DMS114 treated with DMSO at 0.1 percent for 48 hours (cell line): ENCODE results near the gene FHL3.
A peak's percentile ranks its signal among the peaks of the same experiment; 100 is the strongest.
"Not testable (repeated sequence)": the region's sequence is repeated elsewhere in the genome, so short reads cannot be mapped to it uniquely, and the experiment has no call there.

ENCODE experiments used
- DNase-seq: peaks from one replicate; lab custom pipeline; 2025; ENCODE audit not compliant: unreplicated experiment; lab: John Stamatoyannopoulos, UW

Gene FHL3

DNA sequence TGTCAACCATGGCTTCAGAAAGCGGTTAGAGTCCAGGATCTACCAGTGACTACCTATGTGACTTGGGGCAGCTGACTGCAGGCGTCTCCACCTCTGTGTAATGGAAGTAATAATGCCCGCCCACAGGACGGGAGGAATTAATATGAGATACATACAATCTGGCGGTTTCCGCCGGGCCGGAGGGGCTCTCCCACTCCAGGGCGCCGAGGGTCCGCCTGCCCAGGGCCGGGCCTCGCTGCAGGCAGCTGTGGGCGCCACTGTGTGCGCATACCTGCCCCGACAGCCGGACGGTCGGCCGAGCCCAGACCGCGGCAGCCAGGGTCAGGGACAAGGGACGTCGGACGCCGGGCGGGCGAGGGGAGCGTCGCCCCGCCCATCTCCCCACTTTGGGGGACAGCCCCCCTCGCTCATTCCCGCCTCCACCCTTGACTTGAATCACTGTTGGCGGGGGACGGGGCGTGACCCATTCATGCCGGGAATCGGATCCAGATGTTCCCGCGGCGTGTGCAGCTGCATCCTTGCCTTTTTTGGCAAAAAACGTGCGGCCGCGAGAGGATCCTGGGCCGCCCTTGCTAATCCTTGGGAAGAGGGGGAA lies 9.5 kb downstream of the FHL3 start:
- no peak for DNase-seq

DNA sequence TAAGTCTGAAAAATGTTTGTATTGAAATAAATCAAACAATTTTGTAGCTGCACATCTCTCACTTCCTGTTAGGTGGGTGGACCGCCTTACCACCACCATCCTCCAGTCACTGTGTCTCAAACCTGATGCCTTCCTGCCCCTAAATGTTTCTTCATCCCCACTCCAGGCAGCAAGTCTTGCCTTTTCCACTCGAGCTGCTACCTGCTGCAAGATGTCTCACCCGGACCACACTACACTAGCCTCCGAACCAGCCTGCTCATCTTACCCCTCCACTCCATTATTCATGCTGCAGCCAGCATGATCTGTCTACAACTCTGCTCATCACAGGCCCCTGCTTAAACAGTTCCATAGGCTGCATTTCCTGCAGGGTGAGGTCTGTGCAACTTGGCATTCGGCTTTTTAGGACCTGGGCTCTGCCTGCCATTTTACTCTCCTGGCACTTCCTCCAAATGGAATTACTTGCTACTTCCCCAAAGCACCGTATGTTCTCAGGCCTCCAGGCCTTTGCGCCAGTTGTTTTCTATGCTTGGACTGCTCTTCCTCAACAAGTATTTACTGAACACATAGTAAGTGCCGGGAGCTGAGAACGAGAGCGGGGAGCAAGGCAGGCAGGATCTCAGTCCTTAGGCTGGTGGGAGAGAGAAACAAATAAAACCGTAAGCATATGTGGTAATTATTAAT lies 10.3 kb downstream of the FHL3 start:
- DNase-seq = no peak

DNA sequence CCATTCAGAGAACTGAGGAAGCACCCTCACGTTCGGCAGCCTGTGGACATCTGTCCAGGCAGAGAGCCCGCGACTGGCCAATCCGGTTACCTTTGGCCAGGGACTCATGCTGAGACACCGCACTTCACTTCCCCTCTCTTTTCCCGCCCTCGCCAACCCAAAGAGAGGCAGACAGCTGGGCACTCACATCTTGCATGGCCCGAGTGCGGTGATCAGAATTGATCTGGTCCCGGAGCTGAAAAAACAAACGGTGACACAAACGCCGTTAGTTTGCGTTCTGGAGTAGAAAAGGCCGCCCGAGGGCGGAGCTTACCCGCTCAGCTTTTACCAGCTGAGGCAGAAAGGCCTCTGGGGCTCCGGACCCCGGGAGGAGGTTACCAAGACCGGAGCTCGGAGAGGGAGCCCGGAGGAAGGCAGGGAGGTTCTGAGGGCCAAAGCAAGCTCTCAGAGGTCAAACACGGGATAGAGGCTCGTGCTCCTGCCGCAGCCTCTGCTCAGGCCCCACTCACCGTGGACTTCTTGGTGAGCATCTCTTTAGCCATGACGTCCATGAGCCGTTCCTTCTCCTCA lies 15.9 kb downstream of the FHL3 start:
- no peak for DNase-seq

DNA sequence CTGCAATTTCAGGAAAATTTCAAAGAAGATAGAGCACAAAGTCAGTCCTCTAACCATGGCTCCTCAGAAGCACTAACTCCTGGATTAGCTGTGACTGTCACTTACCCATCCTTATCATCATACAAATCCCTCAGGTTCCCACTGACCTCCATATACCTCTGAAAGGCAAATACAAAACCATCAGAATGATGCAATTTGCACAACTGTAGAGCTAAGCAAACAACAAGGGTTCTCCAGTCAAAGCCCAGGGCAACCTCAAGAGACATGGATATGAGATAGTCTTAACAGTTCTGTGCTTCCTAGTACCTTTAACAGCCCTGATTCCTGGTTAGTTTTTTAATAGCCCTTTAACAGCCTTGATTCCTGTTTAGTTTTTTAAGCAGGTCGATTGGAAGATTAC lies 17.6 kb downstream of the FHL3 start:
- no peak for DNase-seq

DNA sequence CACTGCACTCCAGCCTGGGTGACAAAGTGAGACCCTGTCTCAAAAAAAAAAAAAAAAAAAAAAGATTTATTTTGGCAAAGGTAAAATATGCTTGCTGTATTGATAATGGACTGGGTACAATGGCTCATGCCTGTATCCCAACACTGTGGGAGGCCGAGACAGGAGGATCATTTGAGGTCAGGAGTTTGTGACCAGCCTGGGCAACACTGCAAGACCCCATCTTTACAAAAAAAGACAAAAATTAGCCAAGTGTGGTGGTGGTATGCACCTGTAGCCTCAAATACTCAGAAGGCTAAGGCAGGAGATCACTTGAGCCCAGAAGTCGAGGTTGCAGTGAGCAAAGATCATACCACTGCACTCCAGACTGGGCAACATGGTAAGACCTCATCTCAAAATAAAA lies 21.8 kb downstream of the FHL3 start:
- DNase-seq = no peak

DNA sequence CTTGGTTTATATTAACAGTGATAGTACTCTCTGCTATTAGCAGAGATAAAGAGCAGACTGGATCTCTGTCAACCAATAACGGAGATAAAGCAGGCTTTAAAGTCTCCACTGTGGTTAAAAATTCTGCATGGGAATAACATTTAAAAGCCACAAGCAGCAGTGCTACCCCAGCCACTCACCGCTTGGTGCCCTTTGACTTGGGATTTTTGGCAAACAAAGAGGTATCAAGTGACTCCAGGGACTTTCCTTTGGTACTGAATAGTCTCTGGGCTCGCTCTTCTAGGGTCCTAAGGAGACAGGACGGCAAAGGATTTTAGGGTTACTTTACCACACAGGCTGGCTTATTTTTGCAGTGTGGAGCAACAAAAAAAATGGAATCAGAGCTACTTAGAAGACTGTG lies 26.8 kb downstream of the FHL3 start:
- no peak for DNase-seq

DNA sequence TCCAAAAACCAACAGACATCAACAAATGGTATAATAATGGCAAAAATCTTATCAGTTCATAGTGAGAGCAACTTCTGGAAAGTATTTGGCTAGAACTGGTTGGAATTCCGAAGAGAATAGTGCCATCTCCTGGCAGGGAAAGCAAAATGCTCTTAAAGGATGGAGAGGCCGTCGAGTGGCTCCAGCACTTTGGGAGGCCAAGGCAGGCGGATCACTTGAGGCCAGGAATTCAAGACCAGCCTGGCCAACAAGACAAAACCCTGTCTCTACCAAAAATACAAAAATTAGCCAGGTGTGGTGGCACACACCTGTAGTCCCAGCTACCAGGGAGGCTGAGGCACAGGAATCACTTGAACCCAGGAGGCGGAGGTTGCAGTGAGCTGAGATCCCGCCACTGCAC lies 30.2 kb downstream of the FHL3 start:
- peak; percentile 38 for DNase-seq

DNA sequence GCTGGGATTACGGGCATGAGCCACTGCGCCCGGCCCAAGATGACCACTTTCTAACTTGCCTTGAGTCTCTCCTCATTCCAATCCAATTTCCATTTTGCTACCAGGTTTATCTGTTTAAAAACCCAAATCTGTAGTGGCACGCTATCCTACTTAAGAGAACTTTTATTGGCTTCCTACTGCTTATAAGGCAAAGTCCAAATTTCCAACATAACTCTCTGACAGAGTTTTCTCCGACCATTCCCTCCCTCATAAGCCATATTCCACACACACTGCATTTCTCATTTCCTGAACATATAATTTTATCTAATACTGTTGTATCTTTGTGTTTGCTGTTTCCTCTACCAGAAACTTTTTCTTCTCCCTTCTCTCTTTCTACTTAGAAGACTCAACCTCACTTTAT lies 30.7 kb downstream of the FHL3 start:
- no peak for DNase-seq

DNA sequence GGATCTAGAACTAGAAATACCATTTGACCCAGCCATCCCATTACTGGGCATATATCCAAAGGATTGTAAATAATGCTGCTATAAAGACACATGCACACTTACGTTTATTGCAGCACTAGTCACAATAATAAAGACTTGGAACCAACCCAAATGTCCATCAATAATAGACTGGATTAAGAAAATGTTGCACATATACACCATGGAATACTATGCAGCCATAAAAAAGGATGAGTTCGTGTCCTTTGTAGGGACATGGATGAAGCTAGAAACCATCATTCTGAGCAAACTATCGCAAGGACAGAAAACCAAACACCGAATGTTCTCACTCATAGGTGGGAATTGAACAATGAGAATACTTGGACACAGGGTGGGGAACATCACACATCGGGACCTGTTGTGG lies 31.6 kb downstream of the FHL3 start:
- DNase-seq = not testable (repeated sequence)

DNA sequence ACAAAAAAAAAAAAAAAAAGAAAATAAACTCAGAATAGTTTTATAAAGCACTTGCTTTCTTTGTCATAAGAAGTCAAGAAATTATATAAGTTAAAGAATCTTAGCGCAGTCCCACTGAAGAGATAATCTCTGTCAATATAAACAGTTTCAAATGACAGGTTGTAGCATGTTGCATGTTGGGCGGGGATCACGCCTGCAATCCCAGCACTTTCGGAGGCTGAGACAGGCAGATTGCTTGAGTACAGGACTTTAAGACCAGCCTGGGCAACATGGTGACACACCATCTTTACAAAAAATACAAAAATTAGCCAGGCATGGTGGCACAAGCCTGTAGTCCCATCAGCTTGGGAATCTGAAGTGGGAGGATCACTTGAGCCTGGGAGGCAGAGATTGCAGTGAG lies 40.0 kb downstream of the FHL3 start:
- no peak for DNase-seq

DNA sequence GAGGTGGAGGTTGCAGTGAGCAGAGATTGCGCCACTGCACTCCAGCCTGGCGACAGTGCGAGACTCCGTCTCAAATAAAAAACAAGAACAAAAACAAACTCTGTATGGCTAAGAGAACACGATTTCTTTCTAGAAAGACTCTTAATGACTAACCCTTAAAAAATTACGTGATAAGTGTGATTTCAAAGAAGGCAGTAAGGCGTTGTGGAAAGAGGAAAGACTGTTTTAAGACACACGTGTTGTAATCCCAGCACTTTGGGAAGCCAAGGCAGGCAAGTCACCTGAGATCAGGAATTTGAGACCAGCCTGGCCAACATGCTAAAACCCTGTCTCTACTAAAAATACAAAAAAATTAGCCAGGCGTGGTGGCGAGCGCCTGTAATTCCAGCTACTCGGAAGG lies 41.2 kb downstream of the FHL3 start:
- DNase-seq = not testable (repeated sequence)

DNA sequence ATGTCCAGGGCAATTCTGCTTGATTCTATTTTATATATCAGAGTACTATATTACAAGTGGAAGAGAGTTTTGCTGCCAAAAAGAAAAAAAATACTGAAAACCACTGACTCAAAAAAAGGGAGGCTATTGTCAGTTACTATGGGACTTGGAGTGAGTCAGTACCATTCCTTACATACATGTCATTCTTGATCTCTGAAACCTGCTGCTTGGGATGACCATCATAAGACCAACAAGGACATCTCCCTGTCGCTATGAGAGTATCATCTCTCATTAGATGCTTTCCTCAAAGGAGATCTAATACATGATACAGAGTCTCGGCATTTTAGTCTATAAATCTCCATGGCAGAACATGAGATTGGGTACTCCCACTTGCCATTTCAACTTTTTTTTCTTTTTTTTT lies 46.6 kb downstream of the FHL3 start:
- DNase-seq = no peak

DNA sequence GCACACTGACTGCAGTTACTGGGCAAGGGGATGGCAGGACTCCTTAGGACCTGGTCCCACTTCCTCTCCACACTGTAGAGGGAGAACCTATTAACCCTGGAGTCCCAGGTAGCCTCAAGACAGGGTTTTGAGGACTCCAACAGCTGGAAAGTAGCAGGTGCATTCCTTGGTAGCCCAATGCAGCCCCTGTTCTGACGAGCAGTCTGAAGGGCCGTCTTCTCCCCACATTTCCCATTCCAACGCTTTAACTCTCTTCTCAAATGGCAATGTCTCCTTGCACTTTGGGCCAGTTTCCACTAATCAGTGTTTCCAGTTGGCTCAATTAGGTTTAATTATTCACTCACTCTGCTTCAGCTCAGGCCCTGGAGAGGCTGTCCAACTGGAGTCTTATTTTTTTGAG lies 49.6 kb downstream of the FHL3 start:
- no peak for DNase-seq

DNA sequence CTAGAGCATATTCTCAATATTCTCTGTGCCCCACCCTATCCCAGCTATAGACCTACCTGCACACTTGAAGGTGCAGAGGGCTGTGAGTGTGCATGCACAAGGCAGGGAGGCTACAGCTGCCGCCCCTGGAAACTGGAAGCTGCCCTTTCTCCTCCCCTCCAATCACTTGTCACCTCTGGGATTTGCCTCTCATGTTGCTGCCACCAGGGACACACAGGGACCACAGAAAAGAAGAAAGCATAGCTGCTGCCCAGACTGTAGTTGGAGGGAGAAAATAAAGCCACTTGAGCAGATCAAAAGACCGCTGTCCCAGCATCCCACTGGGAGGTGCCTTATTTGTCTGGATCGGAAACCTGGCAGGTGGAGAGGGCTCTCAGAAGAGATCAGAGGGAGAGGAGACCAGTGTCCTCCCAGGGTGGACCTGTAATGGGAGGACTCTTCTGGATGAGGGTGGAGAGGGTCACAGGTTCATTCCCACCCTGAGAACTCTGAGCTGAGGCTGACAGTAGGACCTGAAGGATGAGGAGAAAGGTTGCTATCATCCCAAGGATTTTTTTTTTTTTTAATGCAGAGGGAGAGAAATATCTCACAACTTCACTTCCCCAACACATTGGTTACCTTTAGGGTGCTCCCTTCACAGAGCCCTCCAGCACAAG lies 50.9 kb downstream of the FHL3 start:
- DNase-seq = no peak

DNA sequence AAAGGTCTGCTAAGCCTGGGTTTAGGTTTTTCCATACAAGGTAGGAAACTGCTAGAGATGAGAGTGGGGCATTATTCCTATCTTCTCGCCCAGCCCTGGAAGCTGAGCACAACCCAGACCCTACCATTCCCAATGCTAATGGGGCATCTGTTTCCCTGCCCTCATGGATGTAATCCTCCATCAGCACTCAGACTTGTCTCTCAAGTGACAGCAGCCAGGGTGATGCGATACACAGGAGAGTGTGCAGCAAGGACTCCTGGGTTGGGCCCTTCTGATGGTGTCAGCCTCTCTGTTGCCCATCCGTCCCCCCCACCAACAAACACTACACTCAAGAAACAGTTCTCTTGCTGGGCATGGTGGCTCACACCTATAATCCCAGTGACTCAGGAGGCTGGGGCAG lies 52.6 kb downstream of the FHL3 start:
- DNase-seq = no peak

DNA sequence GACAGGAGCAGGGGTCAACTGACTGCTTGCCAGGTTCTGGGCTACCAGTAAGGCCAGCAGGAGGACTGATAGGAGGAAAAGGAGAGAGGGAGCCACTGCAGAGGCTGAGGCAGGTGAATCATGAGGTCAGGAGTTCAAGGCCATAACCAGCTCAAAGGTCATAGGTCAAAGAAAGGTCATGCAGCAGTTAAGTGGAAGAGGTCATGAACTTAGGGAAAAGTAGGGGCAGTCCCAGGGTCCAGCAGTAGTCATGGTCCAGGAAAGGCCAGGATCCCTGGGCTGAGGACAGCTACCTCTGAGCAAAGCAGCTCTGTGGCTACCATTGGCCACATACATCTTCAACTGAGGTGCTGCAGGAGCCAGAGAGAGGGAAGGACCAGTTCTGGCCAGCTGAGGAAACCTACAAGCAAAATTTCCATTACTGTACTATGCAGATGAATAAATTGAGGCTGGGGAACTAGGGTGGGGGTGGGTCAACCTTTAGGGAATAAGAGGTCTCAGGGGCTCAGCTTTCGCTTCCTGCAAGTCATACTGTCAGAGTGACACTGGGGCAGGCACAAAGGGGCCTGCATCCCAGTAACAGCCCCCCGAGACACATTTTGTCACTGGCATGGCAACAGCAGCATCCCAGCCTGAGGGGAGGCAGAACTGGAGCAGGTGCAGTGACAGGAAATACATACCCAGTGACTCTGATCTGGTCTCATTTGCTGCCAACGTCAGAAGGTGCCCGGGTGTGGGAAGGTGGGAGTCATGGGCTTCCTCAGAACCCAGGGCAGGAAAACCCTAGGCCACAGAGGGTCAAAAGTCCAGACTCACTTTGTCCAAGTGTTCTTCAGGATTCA lies 53.3 kb downstream of the FHL3 start:
- DNase-seq = no peak

DNA sequence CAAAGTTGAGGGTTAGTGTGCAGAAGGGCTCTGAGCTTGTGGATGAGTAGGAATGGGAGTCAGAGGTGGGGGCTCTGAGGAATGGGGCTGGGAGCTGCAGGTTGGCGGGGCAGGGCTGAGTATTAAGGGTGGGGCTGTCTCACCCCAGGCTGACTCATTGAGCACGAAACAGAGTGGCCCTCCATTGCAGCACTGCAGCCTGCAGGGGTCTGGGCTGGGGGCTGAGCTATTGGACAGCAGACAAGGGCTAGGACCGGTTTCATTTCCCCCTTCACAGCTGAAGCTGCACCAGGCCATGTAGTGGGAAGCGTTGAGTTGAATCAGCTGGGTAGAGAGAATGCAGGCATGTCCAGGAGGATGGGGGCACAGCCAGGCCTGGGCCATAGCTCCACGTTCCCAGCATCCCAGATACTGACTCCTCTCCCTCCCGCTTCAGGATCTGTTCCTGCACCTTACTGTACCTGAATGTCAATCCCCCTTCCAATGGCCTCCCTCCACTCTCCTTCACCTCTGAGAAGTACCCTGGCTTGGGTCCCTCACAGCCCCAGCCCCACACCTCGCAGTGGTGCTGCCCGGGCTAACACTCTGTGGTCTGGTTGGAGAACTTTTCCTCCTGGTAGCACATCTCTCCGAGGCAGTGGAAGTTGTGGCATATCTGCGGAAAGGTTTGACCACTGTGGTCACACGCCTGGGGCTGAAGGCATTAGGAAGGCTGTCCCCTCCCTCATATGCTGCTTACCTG lies 54.1 kb downstream of the FHL3 start:
- no peak for DNase-seq

DNA sequence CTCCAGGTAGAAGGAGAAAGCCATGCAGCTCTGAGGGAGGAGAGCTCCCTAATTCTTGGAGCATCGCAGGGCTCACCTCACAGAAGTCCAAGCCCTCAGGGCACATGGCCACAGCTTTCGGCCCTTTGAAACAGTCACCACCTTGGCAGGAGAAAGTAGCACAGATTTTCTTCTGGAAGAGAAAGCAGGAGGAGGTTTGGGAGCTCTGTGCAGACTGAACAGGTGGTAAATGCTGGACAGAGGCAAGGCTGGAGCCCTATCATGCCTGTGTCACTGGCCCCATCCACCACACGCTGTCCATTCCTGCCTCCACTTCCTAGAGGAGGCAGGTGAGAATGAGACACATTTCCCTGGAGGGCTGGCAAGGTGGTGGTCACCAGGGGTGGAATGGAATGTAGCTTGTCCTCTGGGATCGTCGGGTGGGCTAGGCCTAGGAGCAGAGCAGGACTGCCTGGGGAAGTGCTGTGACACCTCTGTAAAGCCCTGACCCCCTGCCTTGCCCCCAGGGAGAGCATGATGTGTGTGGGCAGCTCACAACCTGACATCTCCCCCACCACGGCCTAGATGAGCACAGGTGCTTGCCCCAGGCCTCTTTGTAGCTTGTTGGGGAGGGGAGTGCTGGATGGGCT lies 55.7 kb downstream of the FHL3 start:
- no peak for DNase-seq

DNA sequence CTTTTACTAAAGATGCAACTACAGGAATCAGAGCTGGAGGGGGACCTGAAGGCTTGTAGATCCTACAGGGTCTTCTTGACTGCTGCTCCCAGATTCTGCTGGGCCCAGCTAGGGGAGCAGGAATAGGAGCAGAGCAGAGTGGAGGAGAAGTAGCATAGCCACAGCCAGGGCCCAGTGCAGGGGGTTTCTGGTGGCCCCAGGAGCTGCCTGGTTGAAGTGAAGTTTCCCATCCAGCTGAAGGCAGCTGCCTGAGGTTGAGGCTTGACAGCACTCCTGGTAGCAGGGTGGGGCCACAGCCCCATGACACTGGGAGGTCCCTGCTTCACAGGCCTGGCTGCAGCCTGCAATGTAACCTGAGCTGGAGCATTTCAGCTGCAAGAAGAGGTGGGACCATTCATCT lies 56.5 kb downstream of the FHL3 start:
- DNase-seq = no peak

DNA sequence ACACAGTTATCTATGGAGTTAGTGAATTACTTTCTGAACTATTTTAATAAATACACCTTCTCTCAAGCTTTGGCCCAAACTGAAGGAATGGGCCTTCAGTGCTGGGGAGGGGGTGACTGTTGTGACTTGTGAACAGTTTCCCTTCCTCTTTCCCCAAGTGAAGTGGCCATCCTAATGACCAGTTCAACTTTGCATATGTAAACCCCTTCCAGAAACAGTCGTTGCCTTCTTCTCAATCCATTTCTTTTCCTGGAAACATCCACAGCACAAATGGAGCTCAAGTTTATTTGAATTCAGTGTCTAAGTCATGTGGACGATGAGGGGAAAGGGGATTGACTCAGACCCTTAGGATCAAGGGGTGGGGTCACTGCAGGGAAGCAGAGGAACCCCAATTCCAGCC lies 57.1 kb downstream of the FHL3 start:
- DNase-seq = no peak
